Stimulated activated naive CD8-positive, alpha-beta T cell treated with anti-CD3 and anti-CD28 coated beads, Interleukin-15, Interleukin-2, amounts not matched to agents 100 ng/mL and 50 ng/mL, for 24 hours (primary cell): Measurements from ENCODE around the gene VPREB1.
"Not testable (repeated sequence)": the region's sequence is repeated elsewhere in the genome, so short reads cannot be mapped to it uniquely, and the experiment has no call there.

Experiments
- H3K27ac Mint-ChIP-seq: one replicate; pipeline ENCODE4 v1.8.0; 2021; ENCODE audit warnings: mild to moderate bottlenecking, mixed read lengths
- H3K27me3 Mint-ChIP-seq: one replicate; pipeline ENCODE4 v1.8.0; 2021; ENCODE audit warnings: mixed read lengths
- H3K36me3 Mint-ChIP-seq: one replicate; pipeline ENCODE4 v1.8.0; 2021; ENCODE audit warnings: low read depth, mixed read lengths
- H3K4me1 Mint-ChIP-seq: one replicate; pipeline ENCODE4 v1.8.0; 2021; ENCODE audit warnings: low read depth, mixed read lengths
- H3K4me3 Mint-ChIP-seq: one replicate; pipeline ENCODE4 v1.8.0; 2021; ENCODE audit warnings: mild to moderate bottlenecking, mixed read lengths
- H3K9me3 Mint-ChIP-seq: one replicate; pipeline ENCODE4 v1.8.0; 2021; ENCODE audit warnings: mixed read lengths

Gene VPREB1

DNA sequence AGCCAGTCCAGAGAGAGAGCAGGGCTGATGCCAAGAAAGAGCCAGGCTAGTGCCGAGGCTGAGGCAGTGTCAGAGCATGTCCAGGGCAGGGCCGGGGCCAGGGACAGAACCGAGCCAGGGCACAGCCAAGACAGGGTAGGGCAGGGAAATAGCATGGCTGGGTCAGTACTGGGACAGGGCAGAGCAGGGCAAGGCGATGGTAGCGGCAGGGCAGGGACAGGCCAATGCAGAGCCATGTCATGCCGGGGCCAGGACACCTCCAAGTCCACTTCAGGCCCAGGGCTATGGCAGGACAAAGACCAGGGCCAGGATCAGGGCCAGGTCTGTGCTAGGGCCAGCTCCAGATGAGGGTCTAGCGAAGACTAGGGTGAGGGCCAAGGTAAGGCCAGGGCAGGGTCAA lies 48.9 kb downstream of the VPREB1 start:
- H3K36me3 Mint-ChIP-seq, H3K27me3 Mint-ChIP-seq, H3K9me3 Mint-ChIP-seq, H3K4me3 Mint-ChIP-seq, H3K27ac Mint-ChIP-seq: not testable (repeated sequence)
- peaks cover 13% of the 10 kb centered on the region for H3K4me1 Mint-ChIP-seq

DNA sequence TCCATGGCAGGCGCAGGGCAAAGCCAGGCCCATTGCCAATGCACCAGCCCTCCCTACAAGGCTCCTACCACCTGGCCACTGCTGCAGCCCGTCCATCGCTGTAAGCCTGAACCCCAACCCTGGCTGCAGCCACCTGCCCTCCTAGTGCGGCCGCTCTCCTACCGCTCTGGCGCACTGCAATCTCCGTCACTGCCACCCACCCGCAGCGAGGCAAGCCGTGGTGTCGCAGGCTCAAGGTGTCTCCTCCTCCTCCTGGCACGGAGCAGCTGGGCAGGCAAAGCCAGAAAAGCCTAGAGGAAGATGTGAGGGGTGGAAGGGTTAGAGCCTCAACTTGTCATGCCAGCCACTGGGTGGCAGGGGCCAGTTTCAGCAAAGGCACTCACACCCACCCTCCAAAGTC lies 50.1 kb downstream of the VPREB1 start:
- H3K4me1 Mint-ChIP-seq = peaks cover 19% of the 10 kb centered on the region
- not testable (repeated sequence) for H3K36me3 Mint-ChIP-seq, H3K9me3 Mint-ChIP-seq, H3K4me3 Mint-ChIP-seq, H3K27me3 Mint-ChIP-seq, H3K27ac Mint-ChIP-seq
